HG03439 (cell line): Measurements from ENCODE around the gene STKLD1.
"Not testable (repeated sequence)": the region's sequence is repeated elsewhere in the genome, so short reads cannot be mapped to it uniquely, and the experiment has no call there.

Experiments
- ATAC-seq: cut with Tn5 transposase; IDR thresholded peaks from one replicate; pipeline ENCODE4 v1.9.1; 2021; ENCODE audit warnings: mild to moderate bottlenecking, moderate library complexity; ENCODE audit not compliant: unreplicated experiment

STKLD1 gene

DNA sequence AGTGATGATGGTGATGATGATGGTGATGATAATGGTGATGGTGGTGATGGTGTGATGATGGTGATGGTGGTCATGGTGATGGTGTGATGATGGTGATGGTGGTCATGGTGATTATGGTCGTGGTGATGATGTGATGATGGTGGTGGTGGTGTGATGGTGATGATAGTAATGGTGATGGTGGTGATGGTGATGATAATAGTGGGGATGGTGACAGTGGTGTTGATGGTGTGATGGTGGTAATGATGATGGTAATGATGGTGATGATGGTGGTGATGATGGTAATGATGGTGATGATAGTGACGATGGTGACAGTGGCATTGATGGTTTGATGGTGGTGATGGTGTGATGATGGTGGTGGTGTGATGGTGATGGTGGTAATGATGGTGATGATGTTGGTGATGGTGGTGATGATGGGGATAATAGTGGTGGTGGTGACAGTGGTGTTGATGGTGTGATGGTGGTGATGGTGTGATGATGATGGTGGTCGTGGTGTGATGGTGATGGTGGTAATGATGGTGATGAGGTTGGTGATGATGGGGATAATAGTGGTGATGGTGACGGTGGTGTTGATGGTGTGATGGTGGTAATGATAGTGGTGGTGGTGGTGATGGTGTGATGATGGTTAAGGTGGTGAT, 6.5 kb downstream of the STKLD1 start:
- no peak for ATAC-seq

- ATAC-seq = no peak
Observed at GRCh38 chr9:133383438-133383837, 7.3 kb downstream of the STKLD1 start.

GRCh38 chr9:133384736-133385321, 8.7 kb downstream of the STKLD1 start:
- ATAC-seq = no peak

DNA sequence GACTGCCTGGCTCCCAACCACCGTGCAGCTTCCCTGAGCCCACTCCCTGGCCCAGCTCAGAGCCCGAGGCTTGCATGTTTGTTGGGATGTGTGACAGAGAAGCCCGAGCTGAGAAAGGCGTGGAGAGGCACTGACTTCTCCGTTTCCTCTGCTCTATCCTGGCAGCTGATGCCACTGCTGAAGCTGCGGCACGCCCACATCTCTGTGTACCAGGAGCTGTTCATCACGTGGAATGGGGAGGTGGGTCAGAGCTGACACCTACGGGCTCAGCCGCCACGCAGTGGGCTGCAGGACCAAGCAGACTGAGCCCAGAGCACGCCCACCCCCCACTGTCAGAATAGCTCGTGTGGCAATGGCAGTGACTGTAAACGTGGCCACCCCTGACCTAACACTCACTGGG, 9.3 kb downstream of the STKLD1 start:
- ATAC-seq = no peak

DNA sequence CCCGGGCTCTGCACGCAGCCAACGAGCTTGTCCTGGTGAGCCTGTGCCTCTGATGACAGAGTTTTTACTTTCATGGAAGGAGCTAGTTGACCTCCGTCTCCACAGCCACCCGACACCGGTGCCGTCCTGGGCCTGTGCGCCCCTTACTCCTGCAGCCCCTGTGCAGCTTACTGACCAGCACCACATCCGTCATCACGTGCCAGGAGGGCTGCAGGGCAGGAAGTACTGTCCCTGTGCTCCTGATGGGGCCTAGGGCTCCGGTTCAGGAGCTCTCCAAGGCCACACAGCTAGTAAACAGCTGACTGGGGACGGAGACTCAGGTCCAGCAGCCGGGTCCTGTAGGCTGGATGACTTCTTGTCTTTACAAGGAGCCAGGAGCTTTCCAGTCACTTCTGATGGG, 10.2 kb downstream of the STKLD1 start:
- ATAC-seq = no peak

DNA sequence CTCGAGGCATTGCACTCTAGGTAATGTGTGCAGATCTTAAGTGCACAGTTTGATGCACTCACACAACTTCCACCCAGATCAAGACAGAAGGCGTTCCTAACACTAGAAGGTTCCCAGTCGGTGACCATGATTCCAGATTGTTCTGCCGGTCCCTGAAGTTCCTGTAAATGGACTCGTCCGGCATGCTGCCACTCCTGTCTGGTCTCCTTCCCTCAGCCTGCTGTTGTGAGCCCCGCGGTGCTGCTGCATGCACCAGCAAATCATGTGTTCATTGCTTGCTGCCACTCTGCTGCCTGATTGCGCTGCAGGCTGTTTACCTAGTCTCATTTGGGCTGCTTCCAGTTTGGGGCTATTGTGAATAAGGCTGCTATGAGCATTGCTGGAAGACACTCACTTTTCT, 11.5 kb downstream of the STKLD1 start:
- no peak for ATAC-seq

DNA sequence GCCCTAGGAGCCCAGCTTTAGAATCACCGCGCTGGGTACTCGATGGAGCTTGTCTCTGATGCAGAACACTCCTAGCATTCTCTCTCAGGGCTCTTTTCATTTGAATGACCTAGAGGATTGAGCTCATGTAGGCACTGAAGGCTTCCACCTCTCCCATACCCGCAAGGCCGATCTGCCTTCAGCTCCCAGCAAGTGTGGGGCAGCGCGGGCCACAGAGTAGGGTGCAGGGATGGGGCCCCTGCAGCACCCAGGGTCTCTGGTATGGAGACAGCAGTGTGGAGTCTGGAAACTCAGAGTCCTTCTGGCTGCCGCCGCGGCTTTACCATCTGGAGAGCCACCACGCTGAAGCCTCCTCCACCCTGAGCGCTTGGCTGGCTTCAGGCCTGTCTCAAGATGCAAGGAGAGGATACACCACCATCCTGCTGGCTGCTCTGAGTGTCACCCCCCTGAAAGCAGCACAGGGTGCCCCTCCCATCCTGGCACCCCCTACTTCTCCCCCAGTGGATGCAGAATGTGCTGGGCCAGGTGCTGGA, 12.9 kb downstream of the STKLD1 start:
- ATAC-seq = no peak

GRCh38 chr9:133389562-133389961, 13.4 kb downstream of the STKLD1 start:
- no peak for ATAC-seq

DNA sequence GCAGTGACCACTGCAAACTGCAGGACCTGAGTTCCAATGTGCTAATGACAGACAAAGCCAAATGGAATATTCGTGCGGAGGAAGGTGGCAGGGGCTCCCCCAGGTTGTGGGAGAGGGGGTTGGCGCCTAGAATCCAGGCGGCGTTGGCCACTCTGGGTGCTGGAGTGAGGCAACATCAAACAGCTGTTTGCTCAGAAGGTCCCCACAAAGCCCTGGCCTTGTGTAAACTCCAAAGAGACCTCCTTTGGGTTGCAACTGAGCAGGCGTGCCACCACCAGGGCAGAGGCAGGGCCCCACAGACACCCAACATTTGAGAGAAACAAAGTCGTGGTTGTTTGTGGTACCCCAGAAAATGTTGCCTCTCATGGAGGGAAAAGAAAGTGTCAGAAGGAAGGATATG, 14.5 kb downstream of the STKLD1 start:
- ATAC-seq = no peak

DNA sequence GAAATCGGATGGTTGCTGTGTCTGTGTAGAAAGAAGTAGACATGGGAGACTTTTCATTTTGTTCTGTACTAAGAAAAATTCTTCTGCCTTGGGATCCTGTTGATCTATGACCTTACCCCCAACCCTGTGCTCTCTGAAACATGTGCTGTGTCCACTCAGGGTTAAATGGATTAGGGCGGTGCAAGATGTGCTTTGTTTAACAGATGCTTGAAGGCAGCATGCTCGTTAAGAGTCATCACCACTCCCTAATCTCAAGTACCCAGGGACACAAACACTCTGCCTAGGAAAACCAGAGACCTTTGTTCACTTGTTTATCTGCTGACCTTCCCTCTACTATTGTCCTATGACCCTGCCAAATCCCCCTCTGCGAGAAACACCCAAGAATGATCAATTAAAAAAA, 15.3 kb downstream of the STKLD1 start:
- not testable (repeated sequence) for ATAC-seq

DNA sequence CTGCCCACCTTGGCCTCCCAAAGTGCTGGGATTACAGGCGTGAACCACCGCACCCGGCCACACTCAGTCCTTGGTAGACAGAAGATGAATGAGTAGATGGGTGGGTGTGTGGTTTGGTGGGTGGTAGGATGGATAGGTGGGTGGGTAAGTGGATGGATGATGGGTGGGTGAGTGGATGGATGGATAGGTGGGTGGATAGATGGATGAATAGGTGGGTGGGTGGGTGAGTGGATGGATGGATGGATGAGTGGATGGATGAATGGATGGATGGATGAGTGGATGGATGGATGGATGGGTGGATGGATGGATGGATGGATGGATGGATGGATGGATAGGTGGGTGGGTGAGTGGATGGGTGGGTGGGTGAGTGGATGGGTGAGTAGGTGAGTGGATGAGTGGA, 16.1 kb downstream of the STKLD1 start:
- ATAC-seq = not testable (repeated sequence)

- ATAC-seq = no peak
Observed at GRCh38 chr9:133393399-133393798, 17.2 kb downstream of the STKLD1 start.

DNA sequence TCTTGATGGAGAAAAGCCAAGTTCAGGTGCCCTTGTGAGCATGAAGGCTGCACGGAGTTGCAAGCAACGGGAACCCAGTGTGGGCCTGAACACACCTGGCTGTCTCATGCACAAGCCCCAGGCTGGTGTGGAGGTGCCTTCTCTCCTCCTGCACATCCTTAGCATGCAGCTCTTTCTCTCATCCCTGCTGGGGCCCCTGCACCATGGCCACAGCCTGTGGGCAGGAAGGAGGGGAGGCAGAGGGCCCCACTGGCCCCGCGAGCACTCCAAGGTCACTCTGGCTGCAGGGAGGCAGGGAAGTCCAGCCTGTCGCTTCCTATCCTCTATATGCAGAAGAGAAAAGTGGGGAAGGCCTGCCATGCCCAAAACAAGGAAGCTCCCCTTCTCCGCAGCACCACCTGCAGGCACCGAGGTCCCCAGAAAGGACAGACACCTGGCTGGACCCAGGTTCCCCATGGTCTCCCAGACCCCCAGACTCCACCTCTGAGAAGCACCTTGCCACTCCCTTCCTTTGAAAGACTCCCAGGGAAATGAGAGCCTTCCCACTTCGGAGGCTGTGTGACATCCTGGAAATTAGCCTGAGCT, 18.6 kb downstream of the STKLD1 start:
- no peak for ATAC-seq

DNA sequence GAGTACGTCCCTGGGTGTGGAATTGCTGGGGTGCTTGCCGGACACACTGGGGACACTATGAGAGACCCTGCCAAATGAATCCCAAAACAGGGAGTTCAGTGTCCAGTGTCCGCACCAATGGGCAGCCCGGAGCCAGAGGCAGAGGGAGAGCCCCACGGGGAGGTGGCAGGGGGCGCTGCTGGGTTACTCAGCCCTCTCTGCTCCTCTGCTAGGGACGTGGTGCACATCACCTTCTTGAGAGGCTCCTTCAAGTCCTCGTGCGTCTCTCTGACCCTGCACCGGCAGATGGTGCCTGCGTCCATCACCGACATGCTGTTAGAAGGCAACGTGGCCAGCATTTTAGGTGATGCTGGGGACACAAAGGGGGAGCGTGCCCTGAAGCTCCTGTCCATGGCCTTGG, 20.8 kb downstream of the STKLD1 start:
- no peak for ATAC-seq

DNA sequence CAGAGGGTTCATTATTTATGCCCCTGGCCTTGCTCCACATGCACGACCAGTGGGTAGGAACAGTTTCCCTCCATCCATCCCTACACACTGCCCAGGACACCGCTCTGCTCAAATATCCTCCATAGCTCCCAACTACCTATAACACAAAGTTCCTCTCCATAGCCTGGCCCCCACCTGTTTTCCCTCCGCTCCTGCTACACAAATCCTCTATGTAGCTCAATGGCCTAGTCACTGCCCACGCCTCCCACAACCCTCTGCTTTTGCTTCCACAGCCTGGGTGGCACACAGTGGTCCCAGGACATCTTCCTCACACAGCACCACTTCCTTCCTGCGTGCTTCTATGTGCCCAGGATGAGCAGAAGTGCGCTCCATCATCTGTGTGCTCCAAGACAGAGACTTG, 21.2 kb downstream of the STKLD1 start:
- ATAC-seq = no peak

- no peak for ATAC-seq
Observed at GRCh38 chr9:133397895-133398294, 21.7 kb downstream of the STKLD1 start.

DNA sequence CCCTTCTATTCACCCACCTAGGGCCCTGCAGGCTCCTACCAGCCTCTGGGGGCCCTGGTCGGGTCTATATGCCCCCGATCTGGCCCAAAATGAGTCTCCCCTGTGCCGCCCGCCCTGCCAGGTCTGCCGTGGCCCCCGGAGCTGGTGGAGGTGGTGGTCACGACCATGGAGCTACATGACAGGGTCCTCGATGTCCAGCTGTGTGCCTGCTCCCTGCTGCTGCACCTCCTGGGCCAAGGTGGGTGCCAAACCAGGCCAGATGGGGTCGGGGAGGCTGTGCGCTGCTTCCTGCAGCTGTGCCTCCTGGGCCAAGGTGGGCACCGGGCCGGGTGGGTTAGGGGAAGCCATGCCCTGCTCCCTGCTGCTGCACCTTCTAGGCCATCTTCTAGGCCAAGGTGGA, 24.1 kb downstream of the STKLD1 start:
- ATAC-seq = no peak

- ATAC-seq = no peak
Observed at GRCh38 chr9:133401588-133401987, 25.4 kb downstream of the STKLD1 start.

DNA sequence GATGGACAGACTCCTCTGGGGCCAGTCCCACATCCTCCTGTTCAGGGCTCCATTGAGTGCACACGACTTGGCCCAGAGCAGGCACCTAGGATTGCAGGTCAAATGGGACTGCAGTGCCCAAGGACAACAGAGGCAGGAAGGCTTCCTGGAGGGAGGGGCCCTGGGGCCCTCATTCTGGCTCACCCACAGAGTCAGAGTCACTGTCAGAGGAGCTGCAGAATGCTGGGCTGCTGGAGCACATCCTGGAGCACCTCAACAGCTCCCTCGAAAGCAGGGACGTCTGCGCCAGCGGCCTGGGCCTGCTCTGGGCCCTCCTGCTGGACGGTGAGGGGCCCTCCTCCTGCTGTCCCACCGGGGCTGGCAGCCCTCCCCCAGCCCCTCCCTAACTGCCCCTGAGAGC, 26.5 kb downstream of the STKLD1 start:
- ATAC-seq = no peak

- ATAC-seq = no peak
Observed at GRCh38 chr9:133403766-133404453, 27.7 kb downstream of the STKLD1 start.

DNA sequence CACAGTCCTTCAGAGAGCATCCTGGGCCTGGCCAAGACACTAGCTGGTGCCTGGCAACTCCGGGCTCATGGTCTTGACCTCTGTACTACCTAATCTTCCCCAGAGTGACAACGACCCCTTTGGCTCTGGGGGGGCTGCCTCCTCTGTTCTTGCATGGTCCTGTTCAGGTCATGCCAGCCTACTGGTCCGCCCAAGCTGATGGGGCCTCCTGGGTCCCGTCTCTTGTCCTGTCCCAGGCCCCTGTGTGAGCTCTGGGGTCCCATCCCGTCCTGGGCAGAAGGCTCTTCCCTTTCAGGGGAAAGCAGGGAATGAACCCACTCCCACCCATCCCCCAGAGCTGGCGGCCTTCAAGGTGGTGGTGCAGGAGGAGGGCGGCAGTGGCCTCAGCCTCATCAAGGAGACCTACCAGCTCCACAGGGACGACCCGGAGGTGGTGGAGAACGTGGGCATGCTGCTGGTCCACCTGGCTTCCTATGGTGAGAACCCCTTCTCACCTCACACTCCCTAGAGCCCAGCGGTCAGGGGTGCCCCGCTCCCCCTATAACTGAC, 28.4 kb downstream of the STKLD1 start:
- no peak for ATAC-seq
